GM23338 (cell line): ENCODE measurements around the gene AP1B1. TPM values are rescaled to one million over a fixed set of nuclear protein-coding genes. Genes with fewer than 3 reads are reported as not detected.

Experiments
- ATAC-seq: fragments of 200-7000 bp; cut with Tn5 transposase; 3 replicates; pipeline ENCODE4 v1.9.1; 2020
- DNase-seq: peaks from one replicate; pipeline ENCODE4 v3.0.0-alpha.2; 2015; ENCODE audit warnings: low spot score
- H2AFZ ChIP-seq: fragments of 200-600 bp; sonication (generic); 2 replicates; pipeline ENCODE4 v1.8.0; 2016; ENCODE audit warnings: antibody characterized with exemption, mild to moderate bottlenecking, moderate library complexity
- H3F3A ChIP-seq: fragments of 200-600 bp; sonication (generic); replicated peaks from 2 replicates; pipeline ENCODE4 v1.8.0; 2017; ENCODE audit warnings: antibody characterized with exemption, mixed run types, low read depth
- H3K27ac ChIP-seq: fragments of 200-600 bp; sonication (generic); 2 replicates; pipeline ENCODE4 v1.6.1; 2016; ENCODE audit warnings: low read depth
- H3K27me3 ChIP-seq: fragments of 200-600 bp; sonication (generic); 2 replicates; pipeline ENCODE4 v1.8.0; 2016; ENCODE audit warnings: mild to moderate bottlenecking, mixed run types, moderate library complexity; ENCODE audit not compliant: insufficient read depth
- H3K36me3 ChIP-seq: fragments of 200-600 bp; sonication (generic); 2 replicates; pipeline ENCODE4 v1.8.0; 2016; ENCODE audit warnings: mild to moderate bottlenecking; ENCODE audit not compliant: insufficient read depth
- H3K4me1 ChIP-seq: fragments of 200-600 bp; sonication (generic); 2 replicates; pipeline ENCODE4 v1.8.0; 2016; ENCODE audit warnings: mild to moderate bottlenecking, moderate library complexity; ENCODE audit not compliant: insufficient read depth
- H3K4me2 ChIP-seq: fragments of 200-600 bp; sonication (generic); 2 replicates; pipeline ENCODE4 v1.7.1; 2017; ENCODE audit warnings: mixed run types
- H3K4me3 ChIP-seq: fragments of 200-600 bp; sonication (generic); 2 replicates; pipeline ENCODE4 v1.6.1; 2016; ENCODE audit warnings: mixed run types
- H3K79me2 ChIP-seq: fragments of 200-600 bp; sonication (generic); replicated peaks from 2 replicates; pipeline ENCODE4 v1.8.0; 2017; ENCODE audit warnings: mild to moderate bottlenecking; ENCODE audit not compliant: insufficient read depth
- H3K9me2 ChIP-seq: fragments of 200-600 bp; sonication (generic); 2 replicates; pipeline ENCODE4 v1.8.0; 2017; ENCODE audit not compliant: insufficient read depth
- H4K20me1 ChIP-seq: fragments of 200-600 bp; sonication (generic); replicated peaks from 2 replicates; pipeline ENCODE4 v1.8.0; 2017; ENCODE audit warnings: mild to moderate bottlenecking; ENCODE audit not compliant: insufficient read depth
- H3K27ac Mint-ChIP-seq: 2 replicates; pipeline ENCODE4 v1.8.0; 2020; ENCODE audit warnings: inconsistent platforms, mild to moderate bottlenecking, moderate library complexity, mixed read lengths
- H3K27me3 Mint-ChIP-seq: 3 replicates; pipeline ENCODE4 v1.8.0; 2022; ENCODE audit warnings: low read depth, mild to moderate bottlenecking, moderate library complexity, mixed read lengths, inconsistent platforms; ENCODE audit not compliant: insufficient read depth, poor library complexity
- H3K36me3 Mint-ChIP-seq: 3 replicates; pipeline ENCODE4 v1.8.0; 2021; ENCODE audit warnings: low read depth, mild to moderate bottlenecking, inconsistent platforms, moderate library complexity, mixed read lengths
- H3K4me1 Mint-ChIP-seq: 3 replicates; pipeline ENCODE4 v1.8.0; 2020; ENCODE audit warnings: mild to moderate bottlenecking, inconsistent platforms, mixed read lengths
- H3K4me3 Mint-ChIP-seq: 3 replicates; pipeline ENCODE4 v1.8.0; 2021; ENCODE audit warnings: moderate library complexity, mild to moderate bottlenecking, inconsistent platforms, mixed read lengths
- H3K9me3 Mint-ChIP-seq: 3 replicates; pipeline ENCODE4 v1.8.0; 2020; ENCODE audit warnings: moderate library complexity, mild to moderate bottlenecking, inconsistent platforms, mixed read lengths
- CREB1 ChIP-seq: fragments of 250-450 bp; sonication (Bioruptor Pico); IDR thresholded peaks from 2 replicates; pipeline ENCODE4 v1.5.0; 2020; ENCODE audit warnings: low read depth, mild to moderate bottlenecking, moderate library complexity
- CTCF ChIP-seq, 2 experiments: fragments of 200-600 bp in 1 of 2; sonication (generic) in 1 of 2; conservative IDR thresholded peaks; 2 replicates each; pipeline versions ENCODE4 v1.5.1 to v1.6.1; 2016 to 2017; ENCODE audit warnings: antibody characterized with exemption in 2 of 2, low read depth in 2 of 2, mild to moderate bottlenecking in 2 of 2, moderate library complexity in 1 of 2
- ETS1 ChIP-seq: IDR thresholded peaks from 2 replicates; pipeline ENCODE4 v1.6.1; 2016; ENCODE audit warnings: antibody characterized with exemption
- EZH2 ChIP-seq: fragments of 200-600 bp; sonication (generic); IDR thresholded peaks from one replicate; pipeline ENCODE4 v1.8.0; 2017; ENCODE audit warnings: antibody characterized with exemption, mild to moderate bottlenecking, low read depth; ENCODE audit not compliant: unreplicated experiment
- EZH2phosphoT487 ChIP-seq: fragments of 200-600 bp; sonication (generic); IDR thresholded peaks from one replicate; pipeline ENCODE4 v1.8.1; 2018; ENCODE audit warnings: antibody characterized with exemption; ENCODE audit not compliant: unreplicated experiment
- JUNB ChIP-seq: IDR thresholded peaks from one replicate; pipeline ENCODE4 v1.6.1; 2016; ENCODE audit warnings: antibody characterized with exemption; ENCODE audit not compliant: unreplicated experiment
- NANOG ChIP-seq: IDR thresholded peaks from 2 replicates; pipeline ENCODE4 v1.6.1; 2016; ENCODE audit warnings: antibody characterized with exemption, borderline replicate concordance
- POLR2AphosphoS5 ChIP-seq: IDR thresholded peaks from 2 replicates; pipeline ENCODE4 v1.6.1; 2016; ENCODE audit warnings: antibody characterized with exemption, low read depth
- REST ChIP-seq: IDR thresholded peaks from one replicate; pipeline ENCODE4 v1.6.1; 2018; ENCODE audit warnings: antibody characterized with exemption; ENCODE audit not compliant: unreplicated experiment
- ZNF114 ChIP-seq: fragments of 250-450 bp; sonication (Bioruptor Pico); IDR thresholded peaks from 2 replicates; pipeline ENCODE4 v1.5.0; 2020; ENCODE audit warnings: mild to moderate bottlenecking, moderate library complexity
- ZNF331 ChIP-seq: fragments of 250-450 bp; sonication (Bioruptor Pico); IDR thresholded peaks from 2 replicates; pipeline ENCODE4 v1.5.0; 2020; ENCODE audit warnings: low read depth, mild to moderate bottlenecking, moderate library complexity
- polyA plus RNA-seq: library from polyadenylated mRNA; unstranded; fragments of >200 nt; fragmentation: Nextera tagmentation; extraction: Ambion mirVana; gene quantifications from 2 replicates; pipeline ENCODE4 v1.2.1, GENCODE V29; 2016
- total RNA-seq: library from RNA; depleted of rRNA; stranded (reverse); fragments of >200 nt; shearing (Covaris generic); gene quantifications from 2 replicates; pipeline ENCODE4 v1.2.3, GENCODE V29; 2014

AP1B1 gene
- total and polyA plus RNA-seq, 2 experiments from 2014 or later: 19.5 to 74.4 TPM

- ATAC-seq (no peak), DNase-seq (no peak)
- H3K4me1 ChIP-seq: no peaks in the 10 kb centered on the region
- H4K20me1 ChIP-seq: peaks cover 67% of the 10 kb centered on the region
- Mint-ChIP-seq H3K4me1 (peaks cover 3% of the 10 kb centered on the region; the same call in 2 of the 3 replicates), H3K27me3 (peaks cover 7% of the 10 kb centered on the region), H3K9me3 (no peaks in the 10 kb centered on the region), H3K4me3 (no peak overlapping the region), H3K36me3 (peaks cover 97% of the 10 kb centered on the region), H3K27ac (no peak overlapping the region)
- H3K4me2 ChIP-seq: no peak overlapping the region
- peaks cover 84% of the 10 kb centered on the region for H3K79me2 ChIP-seq
- H3K4me3 ChIP-seq: no peak overlapping the region
- H3K9me2 ChIP-seq: no peaks in the 10 kb centered on the region
- H3F3A ChIP-seq: peaks cover 28% of the 10 kb centered on the region
- TF ChIP-seq ZNF331 (CRISPR knock-in tag) (no peak), ZNF114 (CRISPR knock-in tag) (no peak), REST (no peak), CREB1 (CRISPR knock-in tag) (no peak), EZH2phosphoT487 (no peak), ETS1 (no peak), EZH2 (no peak), CTCF (conservative IDR thresholded peaks at IDR 0.05; ENCODE audit: low read depth in 2 of 2) (no peak), POLR2AphosphoS5 (no peak), NANOG (no peak), JUNB (no peak)
- H3K36me3 ChIP-seq: peaks cover 95% of the 10 kb centered on the region
- no peak overlapping the region for H3K27ac ChIP-seq
- H2AFZ ChIP-seq: no peak overlapping the region
- no peaks in the 10 kb centered on the region for H3K27me3 ChIP-seq
Observed at GRCh38 chr22:29290061-29290460, 98.3 kb downstream of the AP1B1 start.
